ENCODE data around the gene SLC14A1. TPM values are rescaled to one million over a fixed set of nuclear protein-coding genes. Genes with fewer than 3 reads are reported as not detected.
A peak's percentile ranks its signal among the peaks of the same experiment; 100 is the strongest.

Gene SLC14A1
- total RNA-seq, 3 donors from 2014 or later = 0.64 to 2.6 (median 2.3) TPM

DNA sequence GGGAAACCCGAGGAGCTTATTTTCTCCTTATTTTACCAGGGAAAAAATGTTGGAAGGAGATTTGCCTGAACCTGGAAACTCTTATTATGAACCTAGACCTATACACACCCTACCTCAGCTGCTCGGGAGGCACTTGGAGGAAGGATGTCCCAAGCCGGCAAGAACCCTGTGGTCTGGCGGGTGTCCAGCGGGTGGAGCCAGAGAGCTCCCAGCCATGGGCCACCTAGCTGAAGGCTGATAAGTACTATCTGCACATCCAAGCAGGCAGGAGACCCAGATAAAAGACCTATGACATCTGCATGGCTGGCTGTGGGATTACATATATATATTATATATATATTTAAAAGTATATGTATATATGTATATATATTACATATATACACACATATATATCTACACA lies 1.1 kb upstream of the SLC14A1 start:
- Histone ChIP-seq H3K36me3 (no peaks in the 10 kb centered on the region), H3K9me3 (no peaks in the 10 kb centered on the region), H3K4me1 (no peaks in the 10 kb centered on the region), H3K27me3 (no peaks in the 10 kb centered on the region), H3K4me3 (no peak overlapping the region), H3K27ac (no peak overlapping the region)
- TF ChIP-seq POLR2AphosphoS5 (IDR thresholded peaks at IDR 0.05) = no peak
- TF ChIP-seq, protein P1, sequence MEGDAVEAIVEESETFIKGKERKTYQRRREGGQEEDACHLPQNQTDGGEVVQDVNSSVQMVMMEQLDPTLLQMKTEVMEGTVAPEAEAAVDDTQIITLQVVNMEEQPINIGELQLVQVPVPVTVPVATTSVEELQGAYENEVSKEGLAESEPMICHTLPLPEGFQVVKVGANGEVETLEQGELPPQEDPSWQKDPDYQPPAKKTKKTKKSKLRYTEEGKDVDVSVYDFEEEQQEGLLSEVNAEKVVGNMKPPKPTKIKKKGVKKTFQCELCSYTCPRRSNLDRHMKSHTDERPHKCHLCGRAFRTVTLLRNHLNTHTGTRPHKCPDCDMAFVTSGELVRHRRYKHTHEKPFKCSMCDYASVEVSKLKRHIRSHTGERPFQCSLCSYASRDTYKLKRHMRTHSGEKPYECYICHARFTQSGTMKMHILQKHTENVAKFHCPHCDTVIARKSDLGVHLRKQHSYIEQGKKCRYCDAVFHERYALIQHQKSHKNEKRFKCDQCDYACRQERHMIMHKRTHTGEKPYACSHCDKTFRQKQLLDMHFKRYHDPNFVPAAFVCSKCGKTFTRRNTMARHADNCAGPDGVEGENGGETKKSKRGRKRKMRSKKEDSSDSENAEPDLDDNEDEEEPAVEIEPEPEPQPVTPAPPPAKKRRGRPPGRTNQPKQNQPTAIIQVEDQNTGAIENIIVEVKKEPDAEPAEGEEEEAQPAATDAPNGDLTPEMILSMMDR (IDR thresholded peaks at IDR 0.05) = peak in 2 of 3 donors; percentile 51 to 52
- DNase-seq (ENCODE audit: low spot score in 2 of 2) = peak; percentile 68 to 85
- intact Hi-C loops (cut with DNase I; ENCODE audit: low total_unique reads) = no loop called here

DNA sequence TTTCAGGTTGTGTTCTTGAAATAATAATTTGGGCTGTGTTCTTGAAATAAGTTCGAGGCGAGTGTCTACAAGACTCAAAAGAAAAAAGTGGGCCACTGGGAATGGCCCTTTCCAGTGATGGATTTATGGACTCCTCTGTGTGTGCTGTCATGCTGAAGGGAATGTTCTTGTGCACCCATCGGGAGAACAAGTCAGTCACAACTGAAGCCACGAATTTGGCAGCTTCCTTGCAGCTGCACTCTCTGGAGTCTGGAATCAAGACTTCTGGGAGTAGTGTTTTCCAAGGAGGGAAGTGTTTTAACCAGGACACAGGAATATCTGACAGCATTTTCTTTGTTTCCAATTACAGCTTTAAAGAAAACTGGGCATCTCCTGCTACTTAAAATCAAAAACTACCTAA lies 620 bp downstream of the SLC14A1 start:
- Histone ChIP-seq H3K9me3 (no peaks in the 10 kb centered on the region), H3K4me1 (no peaks in the 10 kb centered on the region), H3K27ac (no peak overlapping the region), H3K36me3 (no peaks in the 10 kb centered on the region), H3K4me3 (no peak overlapping the region), H3K27me3 (no peaks in the 10 kb centered on the region)
- no peak for DNase-seq (ENCODE audit: low spot score in 2 of 2)
- no peak for TF ChIP-seq POLR2A (IDR thresholded peaks at IDR 0.05)
- TF ChIP-seq, protein P1 (IDR thresholded peaks at IDR 0.05) = no peak
- no peak for TF ChIP-seq POLR2AphosphoS5 (IDR thresholded peaks at IDR 0.05)
- intact Hi-C loops (cut with DNase I; ENCODE audit: low total_unique reads) = no loop called here

DNA sequence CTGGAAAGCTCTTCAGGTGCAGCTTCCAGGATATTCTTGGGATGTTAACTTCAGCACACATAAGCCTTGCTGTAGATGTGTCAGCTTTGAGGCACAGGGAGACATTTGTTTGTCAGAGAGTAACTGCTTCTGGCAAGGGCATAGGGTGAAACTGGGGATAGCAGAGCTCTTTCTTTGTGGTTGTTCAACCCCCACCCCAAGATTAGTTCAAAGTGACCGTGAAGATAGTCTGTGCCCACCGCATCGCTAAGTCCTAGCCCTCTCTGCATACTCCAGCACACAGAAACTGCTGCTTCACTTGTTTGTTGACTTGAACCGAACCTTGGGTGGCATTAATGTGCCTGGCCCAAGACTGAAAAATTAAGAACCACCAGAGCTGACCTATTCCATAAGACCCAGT lies 1.4 kb downstream of the SLC14A1 start:
- Histone ChIP-seq H3K27me3 (no peaks in the 10 kb centered on the region), H3K27ac (no peak overlapping the region), H3K9me3 (no peaks in the 10 kb centered on the region), H3K4me3 (no peak overlapping the region), H3K36me3 (no peaks in the 10 kb centered on the region), H3K4me1 (no peaks in the 10 kb centered on the region)
- intact Hi-C loops (cut with DNase I; ENCODE audit: low total_unique reads) = no loop called here
- no peak for DNase-seq (ENCODE audit: low spot score in 2 of 2)
- no peak for TF ChIP-seq POLR2AphosphoS5 (IDR thresholded peaks at IDR 0.05)

DNA sequence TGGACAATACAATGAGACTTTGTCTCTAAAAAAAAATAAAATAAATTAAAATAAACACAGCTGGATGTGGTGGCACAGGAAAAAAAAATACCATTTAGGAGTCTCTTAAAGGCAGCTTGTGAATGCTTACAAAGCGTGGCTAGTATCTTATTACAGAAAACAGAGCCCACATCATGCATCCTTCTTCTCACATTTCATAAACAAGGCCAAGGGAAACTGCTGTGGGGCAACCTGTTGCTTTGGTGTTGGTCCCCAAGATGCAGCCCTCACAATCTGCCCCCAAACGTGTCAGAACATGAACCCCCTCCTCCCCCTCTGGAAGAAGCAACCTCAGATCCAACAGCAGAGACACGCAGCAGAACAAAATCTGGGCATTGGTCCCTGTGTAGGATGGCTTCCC lies 2.6 kb downstream of the SLC14A1 start:
- no peak for DNase-seq (ENCODE audit: low spot score in 2 of 2)
- TF ChIP-seq POLR2AphosphoS5 (IDR thresholded peaks at IDR 0.05) (no peak), POLR2A (IDR thresholded peaks at IDR 0.05) (no peak)
- TF ChIP-seq, protein P1 (IDR thresholded peaks at IDR 0.05) = no peak
- Histone ChIP-seq H3K27ac (no peak overlapping the region), H3K9me3 (no peaks in the 10 kb centered on the region), H3K4me1 (no peaks in the 10 kb centered on the region), H3K4me3 (no peak overlapping the region), H3K27me3 (no peaks in the 10 kb centered on the region), H3K36me3 (no peaks in the 10 kb centered on the region)
- intact Hi-C loops (cut with DNase I; ENCODE audit: low total_unique reads) = no loop called here

DNA sequence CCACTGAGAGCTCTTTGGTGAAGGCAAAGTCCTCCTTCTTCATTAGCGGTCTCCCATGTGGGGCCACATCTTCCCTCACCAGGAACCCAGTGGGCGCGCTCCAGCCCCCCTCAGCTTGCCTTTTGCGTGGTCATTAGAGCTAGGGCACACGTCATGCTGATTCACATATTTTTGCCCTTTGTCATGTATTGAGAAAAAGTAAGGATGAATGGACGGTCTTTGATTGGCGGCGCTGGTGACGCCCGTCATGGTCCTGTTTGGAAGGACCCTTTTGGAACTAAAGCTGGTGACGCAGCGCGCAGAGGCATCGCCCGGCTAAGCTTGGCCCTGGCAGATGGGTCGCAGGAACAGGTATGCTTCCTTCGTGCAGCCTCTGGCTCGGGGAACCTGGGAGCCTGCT lies 3.1 kb downstream of the SLC14A1 start:
- Histone ChIP-seq H3K4me1 (no peaks in the 10 kb centered on the region), H3K4me3 (no peak overlapping the region), H3K27me3 (no peaks in the 10 kb centered on the region), H3K9me3 (no peaks in the 10 kb centered on the region), H3K36me3 (no peaks in the 10 kb centered on the region), H3K27ac (no peak overlapping the region)
- no peak for DNase-seq (ENCODE audit: low spot score in 2 of 2)
- intact Hi-C loops (cut with DNase I; ENCODE audit: low total_unique reads) = no loop called here
- TF ChIP-seq POLR2A (IDR thresholded peaks at IDR 0.05) (no peak), POLR2AphosphoS5 (IDR thresholded peaks at IDR 0.05) (no peak)

DNA sequence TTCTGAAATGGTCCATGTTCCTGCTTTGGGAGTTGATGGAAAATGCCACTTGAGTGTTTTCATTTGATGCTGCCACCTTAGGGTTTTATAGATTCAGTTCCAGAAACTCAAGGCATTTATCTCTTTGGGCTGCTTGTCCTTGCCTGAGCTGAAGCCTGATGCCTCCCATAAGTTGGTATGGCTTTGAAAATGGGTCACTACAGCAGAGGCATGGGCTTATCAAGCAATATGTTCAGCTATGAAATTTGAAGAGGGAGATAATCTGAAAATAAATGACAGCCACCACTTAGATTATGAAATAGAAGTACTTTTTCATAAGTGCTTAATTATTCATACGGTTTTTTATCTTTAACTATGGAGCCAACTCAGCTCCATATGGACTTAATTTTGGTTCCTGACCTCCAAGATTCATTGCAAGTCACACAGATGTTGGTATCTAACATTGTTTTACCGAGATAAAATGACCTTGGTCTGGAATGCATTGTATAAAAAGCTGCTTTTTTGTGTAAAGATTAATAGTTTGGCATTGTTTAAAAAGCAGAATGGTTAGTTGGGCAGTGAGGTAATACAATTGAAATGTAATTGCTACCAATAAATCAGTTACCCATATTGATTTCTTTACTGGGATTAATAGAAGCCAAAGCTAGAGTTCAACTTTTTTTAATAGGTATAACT lies 4.5 kb downstream of the SLC14A1 start:
- no peak for DNase-seq (ENCODE audit: low spot score in 2 of 2)
- TF ChIP-seq, protein P1 (IDR thresholded peaks at IDR 0.05) = no peak
- TF ChIP-seq POLR2AphosphoS5 (IDR thresholded peaks at IDR 0.05) (no peak), POLR2A (IDR thresholded peaks at IDR 0.05) (no peak)
- H3K4me1 ChIP-seq = no peaks in the 10 kb centered on the region
- intact Hi-C loops (cut with DNase I; ENCODE audit: low total_unique reads) = no loop called here
- H3K4me3 ChIP-seq = no peak overlapping the region
- H3K36me3 ChIP-seq = no peaks in the 10 kb centered on the region
- no peak overlapping the region for H3K27ac ChIP-seq
- no peaks in the 10 kb centered on the region for H3K9me3 ChIP-seq
- no peaks in the 10 kb centered on the region for H3K27me3 ChIP-seq

All from breast epithelium (tissue), 4 donors.